ENCODE results near the gene IL1RAPL2. TPM values are rescaled to one million over a fixed set of nuclear protein-coding genes. Genes with fewer than 3 reads are reported as not detected.

The IL1RAPL2 gene
- total and polyA plus RNA-seq, 3 experiments from 2014 or later = not detected

GRCh38 chrX:105703876-105704275, 1137.9 kb downstream of the IL1RAPL2 start:
- no peaks in the 10 kb centered on the region for H3K27me3 ChIP-seq (ENCODE audit: insufficient read depth, low read length, poor library complexity, severe bottlenecking)
- no peaks in the 10 kb centered on the region for H3K9me3 ChIP-seq (ENCODE audit: low read length)
- Mint-ChIP-seq H3K9me3 (peaks cover 0 to 4% (median 0%) of the 10 kb centered on the region in 5 donors), H3K4me3 (no peak overlapping the region), H3K4me1 (no peaks in the 10 kb centered on the region), H3K27me3 (no peaks in the 10 kb centered on the region), H3K36me3 (no peaks in the 10 kb centered on the region), H3K27ac (no peak overlapping the region)
- ChIA-PET POLR2A (no interaction called here), CTCF (no interaction called here)
- H3K27ac ChIP-seq (ENCODE audit: low read depth, low read length) = no peak overlapping the region
- H3K4me1 ChIP-seq (ENCODE audit: insufficient read depth, low read length) = no peaks in the 10 kb centered on the region
- no peaks in the 10 kb centered on the region for H3K36me3 ChIP-seq (ENCODE audit: insufficient read depth, low read length)
- no peak for DNase-seq
- H3K4me3 ChIP-seq (ENCODE audit: low read length) = no peak overlapping the region

- Mint-ChIP-seq H3K4me3 (no peak overlapping the region), H3K27ac (no peak overlapping the region), H3K4me1 (no peaks in the 10 kb centered on the region), H3K9me3 (peaks cover 0 to 2% (median 0%) of the 10 kb centered on the region in 5 donors), H3K36me3 (no peaks in the 10 kb centered on the region), H3K27me3 (no peaks in the 10 kb centered on the region)
- Histone ChIP-seq H3K36me3 (ENCODE audit: insufficient read depth, low read length) (no peaks in the 10 kb centered on the region), H3K27me3 (ENCODE audit: insufficient read depth, low read length, poor library complexity, severe bottlenecking) (no peaks in the 10 kb centered on the region), H3K4me1 (ENCODE audit: insufficient read depth, low read length) (no peaks in the 10 kb centered on the region), H3K27ac (ENCODE audit: low read depth, low read length) (no peak overlapping the region), H3K9me3 (ENCODE audit: low read length) (no peaks in the 10 kb centered on the region), H3K4me3 (ENCODE audit: low read length) (no peak overlapping the region)
- POLR2A ChIA-PET = no interaction called here
- CTCF ChIA-PET = no interaction called here
- DNase-seq = no peak
These were observed 1140.0 kb downstream of the IL1RAPL2 start for GRCh38 chrX:105706041-105706440.

- POLR2A ChIA-PET = no interaction called here
- Histone ChIP-seq H3K27me3 (ENCODE audit: insufficient read depth, low read length, poor library complexity, severe bottlenecking) (no peaks in the 10 kb centered on the region), H3K36me3 (ENCODE audit: insufficient read depth, low read length) (no peaks in the 10 kb centered on the region), H3K9me3 (ENCODE audit: low read length) (no peaks in the 10 kb centered on the region), H3K4me3 (ENCODE audit: low read length) (no peak overlapping the region), H3K27ac (ENCODE audit: low read depth, low read length) (no peak overlapping the region), H3K4me1 (ENCODE audit: insufficient read depth, low read length) (no peaks in the 10 kb centered on the region)
- CTCF ChIA-PET = no interaction called here
- Mint-ChIP-seq H3K4me3 (no peak overlapping the region), H3K9me3 (peaks cover 0 to 6% (median 0%) of the 10 kb centered on the region in 5 donors), H3K27ac (no peak overlapping the region), H3K36me3 (no peaks in the 10 kb centered on the region), H3K27me3 (peaks cover 0 to 2% of the 10 kb centered on the region in 2 donors), H3K4me1 (no peaks in the 10 kb centered on the region)
- no peak for DNase-seq
These were observed 1145.8 kb downstream of the IL1RAPL2 start for GRCh38 chrX:105711805-105712204.

- Mint-ChIP-seq H3K9me3 (peaks cover 0 to 6% (median 0%) of the 10 kb centered on the region in 5 donors), H3K4me3 (no peak overlapping the region), H3K27me3 (peaks cover 0 to 2% of the 10 kb centered on the region in 2 donors), H3K4me1 (no peaks in the 10 kb centered on the region), H3K27ac (no peak overlapping the region), H3K36me3 (no peaks in the 10 kb centered on the region)
- Histone ChIP-seq H3K27me3 (ENCODE audit: insufficient read depth, low read length, poor library complexity, severe bottlenecking) (no peaks in the 10 kb centered on the region), H3K4me1 (ENCODE audit: insufficient read depth, low read length) (no peaks in the 10 kb centered on the region), H3K36me3 (ENCODE audit: insufficient read depth, low read length) (no peaks in the 10 kb centered on the region), H3K27ac (ENCODE audit: low read depth, low read length) (no peak overlapping the region), H3K4me3 (ENCODE audit: low read length) (no peak overlapping the region), H3K9me3 (ENCODE audit: low read length) (no peaks in the 10 kb centered on the region)
- no peak for DNase-seq
- POLR2A ChIA-PET = no interaction called here
- CTCF ChIA-PET = no interaction called here
These were observed 1149.7 kb downstream of the IL1RAPL2 start for GRCh38 chrX:105715746-105716145.

- no peak overlapping the region for H3K4me3 Mint-ChIP-seq
- Histone ChIP-seq H3K36me3 (ENCODE audit: insufficient read depth, low read length) (no peaks in the 10 kb centered on the region), H3K9me3 (ENCODE audit: low read length) (no peaks in the 10 kb centered on the region), H3K27ac (ENCODE audit: low read depth, low read length) (no peak overlapping the region), H3K4me3 (ENCODE audit: low read length) (no peak overlapping the region), H3K4me1 (ENCODE audit: insufficient read depth, low read length) (no peaks in the 10 kb centered on the region), H3K27me3 (ENCODE audit: insufficient read depth, low read length, poor library complexity, severe bottlenecking) (no peaks in the 10 kb centered on the region)
- H3K27me3 Mint-ChIP-seq = no peaks in the 10 kb centered on the region
- ChIA-PET POLR2A (no interaction called here), CTCF (no interaction called here)
- peak overlapping the region in 1 of 8 donors; percentile 21 for H3K27ac Mint-ChIP-seq
- DNase-seq = no peak
- no peaks in the 10 kb centered on the region for H3K36me3 Mint-ChIP-seq
- no peaks in the 10 kb centered on the region for H3K4me1 Mint-ChIP-seq
- no peaks in the 10 kb centered on the region for H3K9me3 Mint-ChIP-seq
These were observed 1158.2 kb downstream of the IL1RAPL2 start for GRCh38 chrX:105723966-105724735.

- no peak for DNase-seq
- Mint-ChIP-seq H3K36me3 (no peaks in the 10 kb centered on the region), H3K9me3 (no peaks in the 10 kb centered on the region), H3K4me3 (no peak overlapping the region), H3K4me1 (no peaks in the 10 kb centered on the region), H3K27me3 (no peaks in the 10 kb centered on the region), H3K27ac (no peak overlapping the region)
- H3K27me3 ChIP-seq (ENCODE audit: insufficient read depth, low read length, poor library complexity, severe bottlenecking) = no peaks in the 10 kb centered on the region
- H3K27ac ChIP-seq (ENCODE audit: low read depth, low read length) = no peak overlapping the region
- no peaks in the 10 kb centered on the region for H3K9me3 ChIP-seq (ENCODE audit: low read length)
- CTCF ChIA-PET = no interaction called here
- no peaks in the 10 kb centered on the region for H3K36me3 ChIP-seq (ENCODE audit: insufficient read depth, low read length)
- no peak overlapping the region for H3K4me3 ChIP-seq (ENCODE audit: low read length)
- POLR2A ChIA-PET = no interaction called here
- H3K4me1 ChIP-seq (ENCODE audit: insufficient read depth, low read length) = no peaks in the 10 kb centered on the region
These were observed 1159.2 kb downstream of the IL1RAPL2 start for GRCh38 chrX:105725228-105725627.

- H3K9me3 ChIP-seq (ENCODE audit: low read length) = no peaks in the 10 kb centered on the region
- no peak overlapping the region for H3K4me3 ChIP-seq (ENCODE audit: low read length)
- no peaks in the 10 kb centered on the region for H3K36me3 ChIP-seq (ENCODE audit: insufficient read depth, low read length)
- no peak overlapping the region for H3K4me3 Mint-ChIP-seq
- peaks cover 0 to 3% (median 0%) of the 10 kb centered on the region in 5 donors for H3K9me3 Mint-ChIP-seq
- H3K4me1 ChIP-seq (ENCODE audit: insufficient read depth, low read length) = no peaks in the 10 kb centered on the region
- H3K36me3 Mint-ChIP-seq = no peaks in the 10 kb centered on the region
- no peak overlapping the region for H3K27ac Mint-ChIP-seq
- no peak for DNase-seq
- POLR2A ChIA-PET = no interaction called here
- peaks cover 0 to 6% of the 10 kb centered on the region in 2 donors for H3K27me3 Mint-ChIP-seq
- H3K27ac ChIP-seq (ENCODE audit: low read depth, low read length) = no peak overlapping the region
- H3K4me1 Mint-ChIP-seq = no peaks in the 10 kb centered on the region
- no peaks in the 10 kb centered on the region for H3K27me3 ChIP-seq (ENCODE audit: insufficient read depth, low read length, poor library complexity, severe bottlenecking)
- CTCF ChIA-PET = no interaction called here
These were observed 1172.2 kb downstream of the IL1RAPL2 start for GRCh38 chrX:105738162-105738561.

GRCh38 chrX:105744291-105744690, 1178.3 kb downstream of the IL1RAPL2 start:
- no peak overlapping the region for H3K4me3 Mint-ChIP-seq
- H3K36me3 Mint-ChIP-seq = no peaks in the 10 kb centered on the region
- H3K36me3 ChIP-seq (ENCODE audit: insufficient read depth, low read length) = no peaks in the 10 kb centered on the region
- H3K27me3 Mint-ChIP-seq = peaks cover 0 to 1% of the 10 kb centered on the region in 2 donors
- no peak overlapping the region for H3K4me3 ChIP-seq (ENCODE audit: low read length)
- no peaks in the 10 kb centered on the region for H3K4me1 Mint-ChIP-seq
- H3K27me3 ChIP-seq (ENCODE audit: insufficient read depth, low read length, poor library complexity, severe bottlenecking) = no peaks in the 10 kb centered on the region
- ChIA-PET CTCF (no interaction called here), POLR2A (no interaction called here)
- DNase-seq = no peak
- peaks cover 0 to 2% (median 0%) of the 10 kb centered on the region in 5 donors for H3K9me3 Mint-ChIP-seq
- H3K9me3 ChIP-seq (ENCODE audit: low read length) = no peaks in the 10 kb centered on the region
- H3K27ac ChIP-seq (ENCODE audit: low read depth, low read length) = no peak overlapping the region
- no peaks in the 10 kb centered on the region for H3K4me1 ChIP-seq (ENCODE audit: insufficient read depth, low read length)
- no peak overlapping the region for H3K27ac Mint-ChIP-seq

Data from CD8-positive, alpha-beta memory T cell (primary cell).